Neural cell (in vitro differentiated cells): Measurements from ENCODE around the gene DCDC2. TPM values are rescaled to one million over a fixed set of nuclear protein-coding genes. Genes with fewer than 3 reads are reported as not detected.
"Not testable (repeated sequence)": the region's sequence is repeated elsewhere in the genome, so short reads cannot be mapped to it uniquely, and the experiment has no call there.

Source experiments
- H2AFZ ChIP-seq: fragments of 200-600, 300-800 bp; sonication (generic), shearing (Covaris generic); 2 replicates; pipeline ENCODE4 v1.6.0; 2014; ENCODE audit warnings: low read depth, mild to moderate bottlenecking, antibody characterized with exemption, low read length, moderate library complexity
- H3F3A ChIP-seq: fragments of 200-600 bp; shearing (Covaris generic); 2 replicates; pipeline ENCODE4 v1.6.1; 2016; ENCODE audit warnings: mild to moderate bottlenecking, moderate library complexity, mixed read lengths, antibody characterized with exemption, low read length; ENCODE audit not compliant: insufficient read depth, poor library complexity, severe bottlenecking
- H3K27ac ChIP-seq: fragments of 200-600, 300-800 bp; sonication (generic), shearing (Covaris generic); 2 replicates; pipeline ENCODE4 v1.5.1; 2014; ENCODE audit warnings: mild to moderate bottlenecking, low read length, moderate library complexity
- H3K27me3 ChIP-seq: fragments of 300-800, 200-600 bp; sonication (generic), shearing (Covaris generic); 2 replicates; pipeline ENCODE4 v1.6.0; 2014; ENCODE audit warnings: mild to moderate bottlenecking, low read depth, low read length, moderate library complexity; ENCODE audit not compliant: insufficient read depth
- H3K36me3 ChIP-seq: fragments of 300-800, 200-600 bp; sonication (generic), shearing (Covaris generic); 2 replicates; pipeline ENCODE4 v1.5.1; 2014; ENCODE audit warnings: mild to moderate bottlenecking, antibody characterized with exemption, low read length, moderate library complexity; ENCODE audit not compliant: insufficient read depth
- H3K4me2 ChIP-seq: fragments of 300-800, 200-600 bp; sonication (generic), shearing (Covaris generic); 2 replicates; pipeline ENCODE4 v1.6.0; 2014; ENCODE audit warnings: mild to moderate bottlenecking, low read length
- H3K4me3 ChIP-seq: fragments of 300-800, 200-600 bp; sonication (generic), shearing (Covaris generic); 2 replicates; pipeline ENCODE4 v1.5.1; 2014; ENCODE audit warnings: mild to moderate bottlenecking, low read length, moderate library complexity
- H3K79me2 ChIP-seq: fragments of 200-600 bp; shearing (Covaris generic); replicated peaks from 2 replicates; pipeline ENCODE4 v1.6.0; 2014; ENCODE audit warnings: mild to moderate bottlenecking, low read length, moderate library complexity; ENCODE audit not compliant: insufficient read depth
- H3K9ac ChIP-seq: fragments of 300-800, 200-600 bp; sonication (generic), shearing (Covaris generic); 2 replicates; pipeline ENCODE4 v1.6.1; 2016; ENCODE audit warnings: mild to moderate bottlenecking, low read length, mixed read lengths
- H3K9me2 ChIP-seq: fragments of 200-600 bp; shearing (Covaris generic); 2 replicates; pipeline ENCODE4 v1.6.1; 2016; ENCODE audit warnings: mild to moderate bottlenecking, low read length, mixed read lengths; ENCODE audit not compliant: insufficient read depth
- H3K9me3 ChIP-seq: fragments of 200-600, 300-800 bp; sonication (generic), shearing (Covaris generic); 2 replicates; pipeline ENCODE4 v1.6.1; 2016; ENCODE audit warnings: mild to moderate bottlenecking, mixed run types, low read length, moderate library complexity, mixed read lengths
- H4K20me1 ChIP-seq: fragments of 200-600 bp; shearing (Covaris generic); 2 replicates; pipeline ENCODE4 v1.6.1; 2016; ENCODE audit warnings: mild to moderate bottlenecking, mixed run types; ENCODE audit not compliant: insufficient read depth
- CTCF ChIP-seq: fragments of 450-650 bp; IDR thresholded peaks from 2 replicates; pipeline ENCODE4 v1.5.1; 2014; ENCODE audit warnings: antibody characterized with exemption, mild to moderate bottlenecking, moderate library complexity; ENCODE audit not compliant: poor library complexity, severe bottlenecking
- EP300 ChIP-seq: fragments of 450-650 bp; conservative IDR thresholded peaks from 2 replicates; pipeline ENCODE4 v1.6.1; 2014; ENCODE audit warnings: antibody characterized with exemption, mild to moderate bottlenecking, moderate library complexity; ENCODE audit not compliant: poor library complexity, severe bottlenecking
- EZH2 ChIP-seq: fragments of 200-600, 300-800 bp; shearing (Covaris generic), sonication (generic); IDR thresholded peaks from 2 replicates; pipeline ENCODE4 v1.6.1; 2014; ENCODE audit warnings: antibody characterized with exemption, low read length, borderline replicate concordance, mild to moderate bottlenecking; ENCODE audit not compliant: insufficient read depth, poor library complexity, severe bottlenecking
- MXI1 ChIP-seq: fragments of 450-650 bp; conservative IDR thresholded peaks from 2 replicates; pipeline ENCODE4 v1.6.1; 2014; ENCODE audit warnings: antibody characterized with exemption, mild to moderate bottlenecking; ENCODE audit not compliant: poor library complexity, severe bottlenecking
- POLR2AphosphoS5 ChIP-seq: IDR thresholded peaks from 2 replicates; pipeline ENCODE4 v1.6.1; 2012
- RAD21 ChIP-seq: fragments of 450-650 bp; conservative IDR thresholded peaks from 2 replicates; pipeline ENCODE4 v1.6.1; 2014; ENCODE audit warnings: antibody characterized with exemption, mild to moderate bottlenecking, moderate library complexity
- REST ChIP-seq: IDR thresholded peaks from 2 replicates; pipeline ENCODE4 v1.6.1; 2012; ENCODE audit warnings: borderline replicate concordance
- SMC3 ChIP-seq: fragments of 450-650 bp; conservative IDR thresholded peaks from 2 replicates; pipeline ENCODE4 v1.6.1; 2014; ENCODE audit warnings: antibody characterized with exemption, mild to moderate bottlenecking, moderate library complexity; ENCODE audit not compliant: poor library complexity
- TAF1 ChIP-seq: IDR thresholded peaks from 2 replicates; pipeline ENCODE4 v1.6.1; 2012; ENCODE audit warnings: low read depth
- polyA plus RNA-seq: library from polyadenylated mRNA; depleted of rRNA; stranded (reverse); fragments of >200 nt; gene quantifications from 2 replicates; pipeline ENCODE4 v1.2.3, GENCODE V29; 2014

The DCDC2 gene
- polyA plus RNA-seq, 1 donor from 2014 or later = 0.57 TPM

GRCh38 chr6:24270011-24270410 is 87.8 kb downstream of the DCDC2 start:
- Histone ChIP-seq H3K27me3 (no peaks in the 10 kb centered on the region), H3K9me3 (no peaks in the 10 kb centered on the region)

GRCh38 chr6:24258214-24258613 is 99.6 kb downstream of the DCDC2 start:
- H3K79me2 ChIP-seq, H2AFZ ChIP-seq, H4K20me1 ChIP-seq, H3K9me3 ChIP-seq, H3K9me2 ChIP-seq, H3K27me3 ChIP-seq, H3K4me3 ChIP-seq, H3K4me2 ChIP-seq, H3K36me3 ChIP-seq, H3F3A ChIP-seq, H3K27ac ChIP-seq, H3K9ac ChIP-seq: not testable (repeated sequence)

More at GRCh38 chr6:24270011-24270410, 87.8 kb downstream of the DCDC2 start:
- no peak overlapping the region for H3K27ac ChIP-seq
- H3F3A ChIP-seq = no peaks in the 10 kb centered on the region
- H3K36me3 ChIP-seq = no peaks in the 10 kb centered on the region
- H3K9ac ChIP-seq = no peak overlapping the region
- TF ChIP-seq MXI1 (no peak), EP300 (no peak), SMC3 (no peak), TAF1 (no peak), REST (no peak), RAD21 (no peak), EZH2 (no peak), CTCF (no peak), POLR2AphosphoS5 (no peak)
- H3K4me3 ChIP-seq = no peak overlapping the region
- no peaks in the 10 kb centered on the region for H3K79me2 ChIP-seq
- H4K20me1 ChIP-seq = no peaks in the 10 kb centered on the region
- no peaks in the 10 kb centered on the region for H3K9me2 ChIP-seq
- no peak overlapping the region for H3K4me2 ChIP-seq
- H2AFZ ChIP-seq = no peak overlapping the region

- H3K9me2 ChIP-seq = no peaks in the 10 kb centered on the region
- H3K27ac ChIP-seq = no peak overlapping the region
- no peaks in the 10 kb centered on the region for H3K79me2 ChIP-seq
- peaks cover 4% of the 10 kb centered on the region for H3K36me3 ChIP-seq
- peaks cover 5% of the 10 kb centered on the region for H3K9me3 ChIP-seq
- H3K27me3 ChIP-seq = no peaks in the 10 kb centered on the region
- TF ChIP-seq CTCF = peak; percentile 23
- no peak for TF ChIP-seq REST
- no peak for TF ChIP-seq MXI1
- TF ChIP-seq POLR2AphosphoS5 = peak; percentile 20
- no peak for TF ChIP-seq EP300
- TF ChIP-seq SMC3 = no peak
- H2AFZ ChIP-seq = no peak overlapping the region
- no peaks in the 10 kb centered on the region for H3F3A ChIP-seq
- H3K4me2 ChIP-seq = no peak overlapping the region
- no peaks in the 10 kb centered on the region for H4K20me1 ChIP-seq
- H3K9ac ChIP-seq = no peak overlapping the region
- no peak overlapping the region for H3K4me3 ChIP-seq
Observed at GRCh38 chr6:24257282-24257681, 100.6 kb downstream of the DCDC2 start.
